K562 (cell line): ENCODE data around the gene PIP4K2A. TPM values are rescaled to one million over a fixed set of nuclear protein-coding genes. Genes with fewer than 3 reads are reported as not detected.

Experiments used
- BRD9 ChIP-seq: fragments of 450-650 bp; IDR thresholded peaks from 2 replicates; pipeline ENCODE4 v1.6.1; 2018; ENCODE audit warnings: low read depth; ENCODE audit not compliant: partially characterized antibody
- C11orf30 ChIP-seq: fragments of 450-650 bp; IDR thresholded peaks from 2 replicates; pipeline ENCODE4 v1.6.1; 2016; ENCODE audit warnings: low read depth, mild to moderate bottlenecking
- CBX8 ChIP-seq: fragments of 200-600 bp; sonication (generic); IDR thresholded peaks from 2 replicates; pipeline ENCODE4 v1.6.1; 2012; ENCODE audit warnings: borderline replicate concordance, mixed run types, low read depth, mild to moderate bottlenecking, moderate library complexity, mixed read lengths, low read length, control low read depth, inconsistent platforms; ENCODE audit not compliant: poor library complexity, severe bottlenecking; ENCODE audit errors: extremely low read depth
- EP300 ChIP-seq: IDR thresholded peaks from 2 replicates; pipeline ENCODE4 v1.6.1; 2012; ENCODE audit warnings: low read length, improper control_type of control experiment
- ETS1 ChIP-seq: conservative IDR thresholded peaks from 2 replicates; pipeline ENCODE4 v1.6.1; 2011; ENCODE audit warnings: low read depth, mild to moderate bottlenecking, low read length; ENCODE audit not compliant: control insufficient read depth
- EWSR1 ChIP-seq: fragments of 450-650 bp; IDR thresholded peaks from 2 replicates; pipeline ENCODE4 v1.6.1; 2018; ENCODE audit warnings: borderline replicate concordance, mild to moderate bottlenecking, low read depth, moderate library complexity; ENCODE audit not compliant: partially characterized antibody
- HNRNPUL1 ChIP-seq: fragments of 200-400 bp; formaldehyde crosslinking; IDR thresholded peaks from 2 replicates; pipeline ENCODE4 v1.6.1; 2017; ENCODE audit warnings: low read length
- HOMEZ ChIP-seq: fragments of 250-450 bp; sonication (Bioruptor Pico); IDR thresholded peaks from 2 replicates; pipeline ENCODE4 v1.4.0; 2020; ENCODE audit warnings: mild to moderate bottlenecking, moderate library complexity
- KDM2B ChIP-seq: fragments of 250-450 bp; sonication (Bioruptor Pico); IDR thresholded peaks from 2 replicates; pipeline ENCODE4 v1.8.0; 2021; ENCODE audit warnings: mild to moderate bottlenecking, moderate library complexity
- L3MBTL2 ChIP-seq: fragments of 450-650 bp; IDR thresholded peaks from 2 replicates; pipeline ENCODE4 v1.6.1; 2016; ENCODE audit warnings: mild to moderate bottlenecking, moderate library complexity
- NBN ChIP-seq: fragments of 450-650 bp; IDR thresholded peaks from 2 replicates; pipeline ENCODE4 v1.6.1; 2016; ENCODE audit warnings: low read depth, mild to moderate bottlenecking
- NCOA4 ChIP-seq: fragments of 450-650 bp; IDR thresholded peaks from 2 replicates; pipeline ENCODE4 v1.6.1; 2018; ENCODE audit warnings: mild to moderate bottlenecking; ENCODE audit not compliant: partially characterized antibody
- RAD21 ChIP-seq, 2 experiments: fragments of 250-450 bp in 1 of 2; fragments of 450-650 bp in 1 of 2; sonication (Bioruptor Pico) in 1 of 2; formaldehyde crosslinking in 1 of 2; IDR thresholded peaks in 1 of 2; conservative IDR thresholded peaks in 1 of 2; 2 replicates each; pipeline versions ENCODE4 v1.4.0 to v1.8.0; 2020 to 2022; ENCODE audit warnings: mild to moderate bottlenecking in 2 of 2, moderate library complexity in 1 of 2
- RBM15 ChIP-seq: fragments of 200-400 bp; formaldehyde crosslinking; IDR thresholded peaks from 2 replicates; pipeline ENCODE4 v1.6.1; 2018; ENCODE audit warnings: mild to moderate bottlenecking, low read length, moderate library complexity; ENCODE audit not compliant: insufficient read depth
- TEAD2 ChIP-seq: fragments of 450-650 bp; IDR thresholded peaks from 2 replicates; pipeline ENCODE4 v1.6.1; 2016; ENCODE audit warnings: missing genetic modification characterization, control low read depth, missing compliant biosample characterization
- THRA ChIP-seq: fragments of 450-650 bp; IDR thresholded peaks from 2 replicates; pipeline ENCODE4 v1.6.1; 2017; ENCODE audit warnings: mild to moderate bottlenecking, moderate library complexity
- ZFPM2 ChIP-seq: fragments of 250-450 bp; sonication (Bioruptor Pico); IDR thresholded peaks from 2 replicates; pipeline ENCODE4 v1.5.1; 2022; ENCODE audit warnings: mild to moderate bottlenecking
- ZKSCAN3 ChIP-seq: fragments of 250-450 bp; sonication (Bioruptor Pico); IDR thresholded peaks from 2 replicates; pipeline ENCODE4 v1.4.0; 2020
- polyA plus RNA-seq, 8 experiments: library from polyadenylated mRNA; depleted of rRNA in 4 of 8; stranded (reverse) in 5 of 8; unstranded in 3 of 8; fragments of >200 nt; fragmentation: Nextera tagmentation in 2 of 8; fragmentation: Illumina TruSeq in 1 of 8; extraction: Ambion mirVana in 2 of 8; extraction: Trizol in 1 of 8; gene quantifications; 2 replicates each; pipeline versions ENCODE4 v1.2.1 to v1.2.3, GENCODE V29; 2011 to 2014; ENCODE audit warnings: inconsistent platforms in 1 of 8, missing spikeins in 1 of 8
- total RNA-seq, 7 experiments: library from RNA; depleted of rRNA in 6 of 7; stranded (reverse); fragments of >200 nt in 6 of 7; fragmentation: Illumina TruSeq in 2 of 7; extraction: Trizol in 2 of 7; gene quantifications; 2 replicates each; pipeline versions ENCODE4 v1.2.1 to v1.2.3, GENCODE V29; 2011 to 2021; ENCODE audit warnings: low replicate concordance in 1 of 7
- TF ChIP-seq, protein P1 (sequence below), 3 experiments: IDR thresholded peaks in 2 of 3; conservative IDR thresholded peaks in 1 of 3; 2 replicates each; pipeline ENCODE4 v1.5.1; 2011 to 2012; ENCODE audit warnings: low read length in 3 of 3, mild to moderate bottlenecking in 3 of 3, control low read depth in 2 of 3, improper control_type of control experiment in 1 of 3, inconsistent platforms in 1 of 3, low read depth in 1 of 3, mixed read lengths in 1 of 3, moderate library complexity in 1 of 3; ENCODE audit not compliant: insufficient read depth in 2 of 3
- TF ChIP-seq, protein P2 (sequence below), 2 experiments: fragments of 450-650 bp; IDR thresholded peaks; 2 replicates each; pipeline ENCODE4 v1.6.1; 2016

PIP4K2A gene
- total and polyA plus RNA-seq, 9 of the 15 experiments (the other 6 are each of a cell fraction or from before 2014, with no cell fraction given) = 35.6 to 117 (median 71.9) TPM

GRCh38 chr10:22736134-22736533 is 21.8 kb upstream of the PIP4K2A start (continued):
- TF ChIP-seq, protein P1, sequence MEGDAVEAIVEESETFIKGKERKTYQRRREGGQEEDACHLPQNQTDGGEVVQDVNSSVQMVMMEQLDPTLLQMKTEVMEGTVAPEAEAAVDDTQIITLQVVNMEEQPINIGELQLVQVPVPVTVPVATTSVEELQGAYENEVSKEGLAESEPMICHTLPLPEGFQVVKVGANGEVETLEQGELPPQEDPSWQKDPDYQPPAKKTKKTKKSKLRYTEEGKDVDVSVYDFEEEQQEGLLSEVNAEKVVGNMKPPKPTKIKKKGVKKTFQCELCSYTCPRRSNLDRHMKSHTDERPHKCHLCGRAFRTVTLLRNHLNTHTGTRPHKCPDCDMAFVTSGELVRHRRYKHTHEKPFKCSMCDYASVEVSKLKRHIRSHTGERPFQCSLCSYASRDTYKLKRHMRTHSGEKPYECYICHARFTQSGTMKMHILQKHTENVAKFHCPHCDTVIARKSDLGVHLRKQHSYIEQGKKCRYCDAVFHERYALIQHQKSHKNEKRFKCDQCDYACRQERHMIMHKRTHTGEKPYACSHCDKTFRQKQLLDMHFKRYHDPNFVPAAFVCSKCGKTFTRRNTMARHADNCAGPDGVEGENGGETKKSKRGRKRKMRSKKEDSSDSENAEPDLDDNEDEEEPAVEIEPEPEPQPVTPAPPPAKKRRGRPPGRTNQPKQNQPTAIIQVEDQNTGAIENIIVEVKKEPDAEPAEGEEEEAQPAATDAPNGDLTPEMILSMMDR (IDR thresholded peaks at IDR 0.05 in 2 of 3, conservative IDR thresholded peaks at IDR 0.05 in 1 of 3; ENCODE audit: insufficient read depth in 2 of 3, low read depth in 1 of 3, low read length in 3 of 3) = no peak
- no peak for TF ChIP-seq NCOA4
- TF ChIP-seq EP300 = peak; percentile 74; the same call in 1 of the 2 replicates
- TF ChIP-seq RAD21 (CRISPR knock-in tag; conservative IDR thresholded peaks at IDR 0.05 in 1 of 2, IDR thresholded peaks at IDR 0.05 in 1 of 2) = no peak
- TF ChIP-seq ZFPM2 = no peak
- no peak for TF ChIP-seq ETS1
- TF ChIP-seq L3MBTL2 = no peak
- TF ChIP-seq CBX8 = no peak
- no peak for TF ChIP-seq NBN
- no peak for TF ChIP-seq BRD9
- TF ChIP-seq ZKSCAN3 (CRISPR knock-in tag) = no peak
- TF ChIP-seq, protein P2, sequence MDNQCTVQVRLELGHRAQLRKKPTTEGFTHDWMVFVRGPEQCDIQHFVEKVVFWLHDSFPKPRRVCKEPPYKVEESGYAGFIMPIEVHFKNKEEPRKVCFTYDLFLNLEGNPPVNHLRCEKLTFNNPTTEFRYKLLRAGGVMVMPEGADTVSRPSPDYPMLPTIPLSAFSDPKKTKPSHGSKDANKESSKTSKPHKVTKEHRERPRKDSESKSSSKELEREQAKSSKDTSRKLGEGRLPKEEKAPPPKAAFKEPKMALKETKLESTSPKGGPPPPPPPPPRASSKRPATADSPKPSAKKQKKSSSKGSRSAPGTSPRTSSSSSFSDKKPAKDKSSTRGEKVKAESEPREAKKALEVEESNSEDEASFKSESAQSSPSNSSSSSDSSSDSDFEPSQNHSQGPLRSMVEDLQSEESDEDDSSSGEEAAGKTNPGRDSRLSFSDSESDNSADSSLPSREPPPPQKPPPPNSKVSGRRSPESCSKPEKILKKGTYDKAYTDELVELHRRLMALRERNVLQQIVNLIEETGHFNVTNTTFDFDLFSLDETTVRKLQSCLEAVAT (IDR thresholded peaks at IDR 0.05) = no peak
- TF ChIP-seq C11orf30 = peak; percentile 51; the same call in 1 of the 2 replicates
- TF ChIP-seq RBM15 = no peak
- TF ChIP-seq TEAD2 (tag) = no peak
- no peak for TF ChIP-seq HOMEZ (CRISPR knock-in tag)
- TF ChIP-seq KDM2B (CRISPR knock-in tag) = no peak
- TF ChIP-seq EWSR1 = no peak
- no peak for TF ChIP-seq HNRNPUL1
- no peak for TF ChIP-seq THRA
